HepG2 (cell line): ENCODE measurements around the gene HEXIM1. TPM values are rescaled to one million over a fixed set of nuclear protein-coding genes. Genes with fewer than 3 reads are reported as not detected.

Experiments used
- ARHGAP35 ChIP-seq: sonication (generic); formaldehyde crosslinking; IDR thresholded peaks from 2 replicates; pipeline ENCODE4 v1.9.0; 2022; ENCODE audit warnings: mild to moderate bottlenecking, inconsistent platforms, moderate library complexity, missing genetic modification reagents, borderline replicate concordance
- ELF4 ChIP-seq: sonication (generic); formaldehyde crosslinking; IDR thresholded peaks from 2 replicates; pipeline ENCODE4 v1.5.0; 2020; ENCODE audit warnings: missing genetic modification reagents, mild to moderate bottlenecking, moderate library complexity, borderline replicate concordance
- GATAD1 ChIP-seq: IDR thresholded peaks from 2 replicates; pipeline ENCODE4 v1.6.1; 2016; ENCODE audit warnings: missing genetic modification reagents, missing compliant biosample characterization
- KLF15 ChIP-seq: sonication (generic); formaldehyde crosslinking; IDR thresholded peaks from 2 replicates; pipeline ENCODE4 v1.8.1; 2023; ENCODE audit warnings: borderline replicate concordance, mild to moderate bottlenecking, inconsistent platforms, missing genetic modification reagents, mixed read lengths
- KLF16 ChIP-seq, 2 experiments: sonication (generic) in 1 of 2; formaldehyde crosslinking in 1 of 2; IDR thresholded peaks; 2 replicates each; pipeline versions ENCODE4 v1.6.1 to v1.8.0; 2016 to 2023; ENCODE audit warnings: missing genetic modification reagents in 2 of 2, missing compliant biosample characterization in 1 of 2
- KMT2A ChIP-seq: sonication (generic); formaldehyde crosslinking; IDR thresholded peaks from 2 replicates; pipeline ENCODE4 v1.4.0; 2020; ENCODE audit warnings: missing genetic modification reagents
- MXD1 ChIP-seq: sonication (generic); formaldehyde crosslinking; IDR thresholded peaks from 2 replicates; pipeline ENCODE4 v1.4.0; 2020; ENCODE audit warnings: mild to moderate bottlenecking, missing genetic modification reagents
- POLR2G ChIP-seq: fragments of 200-400 bp; formaldehyde crosslinking; IDR thresholded peaks from 2 replicates; pipeline ENCODE4 v1.6.1; 2018; ENCODE audit warnings: mild to moderate bottlenecking, low read depth, low read length, moderate library complexity
- SMAD1 ChIP-seq: sonication (generic); formaldehyde crosslinking; IDR thresholded peaks from 2 replicates; pipeline ENCODE4 v1.4.0; 2020; ENCODE audit warnings: missing genetic modification reagents, low read depth, mild to moderate bottlenecking, borderline replicate concordance
- TBP ChIP-seq: sonication (generic); formaldehyde crosslinking; IDR thresholded peaks from 2 replicates; pipeline ENCODE4 v1.5.0; 2020; ENCODE audit warnings: missing genetic modification reagents
- ZBTB49 ChIP-seq: sonication (generic); formaldehyde crosslinking; IDR thresholded peaks from 2 replicates; pipeline ENCODE4 v1.4.0; 2020; ENCODE audit warnings: missing genetic modification reagents, borderline replicate concordance
- ZNF235 ChIP-seq: sonication (generic); formaldehyde crosslinking; IDR thresholded peaks from 2 replicates; pipeline ENCODE4 v1.8.1; 2023; ENCODE audit warnings: mild to moderate bottlenecking, missing genetic modification reagents, borderline replicate concordance
- ZNF614 ChIP-seq: IDR thresholded peaks from 2 replicates; pipeline ENCODE4 v1.6.1; 2018; ENCODE audit warnings: missing biosample characterization, missing genetic modification reagents, inconsistent platforms, borderline replicate concordance
- ZNF646 ChIP-seq: sonication (generic); formaldehyde crosslinking; IDR thresholded peaks from 2 replicates; pipeline ENCODE4 v1.9.0; 2021; ENCODE audit warnings: mild to moderate bottlenecking, missing genetic modification reagents
- ZNF687 ChIP-seq: sonication (generic); formaldehyde crosslinking; IDR thresholded peaks from 2 replicates; pipeline ENCODE4 v1.5.1; 2020; ENCODE audit warnings: mild to moderate bottlenecking, missing genetic modification reagents, moderate library complexity
- polyA plus RNA-seq, 8 experiments: library from polyadenylated mRNA; depleted of rRNA in 3 of 8; stranded (reverse) in 7 of 8; unstranded in 1 of 8; fragments of >200 nt; fragmentation: Illumina TruSeq in 4 of 8; extraction: Trizol in 4 of 8; gene quantifications; 2 replicates each; pipeline versions ENCODE4 v1.2.1 to v1.2.3, GENCODE V29; 2011 to 2016; ENCODE audit warnings: low read depth in 4 of 8, missing spikeins in 1 of 8, mixed read lengths in 1 of 8; ENCODE audit not compliant: insufficient read depth in 1 of 8
- total RNA-seq, 5 experiments: library from RNA; depleted of rRNA; stranded (reverse); fragments of >200 nt; fragmentation: Illumina TruSeq; extraction: Trizol; gene quantifications; 2 replicates each; pipeline ENCODE4 v1.2.3, GENCODE V29; 2016; ENCODE audit warnings: low read depth in 1 of 5

Gene HEXIM1
- total and polyA plus RNA-seq, 2 of the 13 experiments (the other 11 are each of a cell fraction or from before 2014, with no cell fraction given): 10.5 to 16.6 TPM

GRCh38 chr17:45162025-45162687 is 13.9 kb downstream of the HEXIM1 start (continued):
- no peak for TF ChIP-seq POLR2G
- TF ChIP-seq GATAD1 (CRISPR knock-in tag): no peak
- no peak for TF ChIP-seq TBP (CRISPR knock-in tag)
- no peak for TF ChIP-seq ARHGAP35 (CRISPR knock-in tag)
- no peak for TF ChIP-seq ZNF646 (CRISPR knock-in tag)
- peak; percentile 24; the same call in 1 of the 2 replicates for TF ChIP-seq ZNF235 (CRISPR knock-in tag)
- peak; percentile 85 for TF ChIP-seq ZNF687 (CRISPR knock-in tag)
- no peak for TF ChIP-seq SMAD1 (CRISPR knock-in tag)
- no peak for TF ChIP-seq ELF4 (CRISPR knock-in tag)
- TF ChIP-seq KLF15 (CRISPR knock-in tag): no peak
- no peak for TF ChIP-seq ZNF614 (CRISPR knock-in tag)
- peak; percentile 55; the same call in 1 of the 2 replicates for TF ChIP-seq MXD1 (CRISPR knock-in tag)
- no peak for TF ChIP-seq ZBTB49 (CRISPR knock-in tag)
- no peak; the same call in 1 of the 2 replicates for TF ChIP-seq KMT2A (CRISPR knock-in tag)
- 0 out of 4 replicates have a peak, but pooled peaks of 1 of the 2 experiments have one; percentile 2 for TF ChIP-seq KLF16 (CRISPR knock-in tag; IDR thresholded peaks at IDR 0.05)
